ENCODE measurements around the gene RBKS. TPM values are rescaled to one million over a fixed set of nuclear protein-coding genes. Genes with fewer than 3 reads are reported as not detected.
A peak's percentile ranks its signal among the peaks of the same experiment; 100 is the strongest.
"Not testable (repeated sequence)": the region's sequence is repeated elsewhere in the genome, so short reads cannot be mapped to it uniquely, and the experiment has no call there.

Gene RBKS
- total and polyA plus RNA-seq, 2 of the 13 experiments (the other 11 are each of a cell fraction or from before 2014, with no cell fraction given): 7.7 to 8.3 TPM

- no peak for TF ChIP-seq ZNF362 (CRISPR knock-in tag; IDR thresholded peaks at IDR 0.05; ENCODE audit: borderline replicate concordance)
- no peak for TF ChIP-seq PLSCR1 (CRISPR knock-in tag; IDR thresholded peaks at IDR 0.05; ENCODE audit: borderline replicate concordance)
- 0 out of 2 replicates have a peak, but pooled peaks have one; percentile 29 for TF ChIP-seq ARNT2 (CRISPR knock-in tag; IDR thresholded peaks at IDR 0.05; ENCODE audit: low read depth)
- TF ChIP-seq TEAD3 (CRISPR knock-in tag; optimal IDR thresholded peaks at IDR 0.05; ENCODE audit: borderline replicate concordance): peak; percentile 68
- TF ChIP-seq ZFYVE20 (CRISPR knock-in tag; IDR thresholded peaks at IDR 0.05; ENCODE audit: borderline replicate concordance, low read depth): no peak
- TF ChIP-seq RORA (CRISPR knock-in tag; IDR thresholded peaks at IDR 0.05): no peak
- TF ChIP-seq NFKBIZ (CRISPR knock-in tag; IDR thresholded peaks at IDR 0.05): no peak
- no peak for TF ChIP-seq CREB3 (CRISPR knock-in tag; IDR thresholded peaks at IDR 0.05)
- TF ChIP-seq NR2F1 (CRISPR knock-in tag; IDR thresholded peaks at IDR 0.05): no peak
- no peak for TF ChIP-seq ZFP62 (CRISPR knock-in tag; IDR thresholded peaks at IDR 0.05)
- no peak for TF ChIP-seq TBX3 (IDR thresholded peaks at IDR 0.05; ENCODE audit: borderline replicate concordance)
- TF ChIP-seq ZNF30 (CRISPR knock-in tag; IDR thresholded peaks at IDR 0.05): no peak
- no peak for TF ChIP-seq ZMYM3 (CRISPR knock-in tag; IDR thresholded peaks at IDR 0.05)
- 0 out of 2 replicates have a peak, but pooled peaks have one; percentile 20 for TF ChIP-seq NR2C2 (CRISPR knock-in tag; IDR thresholded peaks at IDR 0.05; ENCODE audit: borderline replicate concordance)
- TF ChIP-seq POLR2A (IDR thresholded peaks at IDR 0.05; ENCODE audit: insufficient read depth in 1 of 2, low read depth in 2 of 2, low read length in 2 of 2): peak; percentile 17 to 56; a peak in 2 of 4 replicates
- no peak for TF ChIP-seq RBAK (CRISPR knock-in tag; IDR thresholded peaks at IDR 0.05)
Measured at GRCh38 chr2:27765621-27766286, 124.4 kb downstream of the RBKS start (continued).

- H4K20me1 ChIP-seq (ENCODE audit: insufficient read depth, low read length); intact Hi-C loops (cut with micrococcal nuclease; ENCODE audit: unreplicated experiment); H3K9ac ChIP-seq (ENCODE audit: insufficient read depth, low read depth, low read length); in situ Hi-C loops (cut with HindIII; ENCODE audit: extremely low pct_ligation_motif_present, low pct_unique_long_range_greater_than_20kb); H3K4me2 ChIP-seq (ENCODE audit: low read depth, low read length); H2AFZ ChIP-seq (ENCODE audit: low read length); H3K79me2 ChIP-seq (ENCODE audit: insufficient read depth, low read length); H3K4me3 ChIP-seq (replicated peaks in 1 of 3; ENCODE audit: insufficient read depth in 1 of 3, low read depth in 2 of 3, low read length in 3 of 3); H3K27me3 ChIP-seq (ENCODE audit: control insufficient read depth in 1 of 2, insufficient read depth in 2 of 2, low read length in 2 of 2); ATAC-seq; H3K36me3 ChIP-seq (replicated peaks in 1 of 2; ENCODE audit: control insufficient read depth in 1 of 2, insufficient read depth in 2 of 2, low read length in 2 of 2); CTCF ChIA-PET (ENCODE audit: low intra/inter-chr PET ratio, low total read pairs); FAIRE-seq; DNase-seq (ENCODE audit: low spot score); H3K9me3 ChIP-seq (ENCODE audit: low read length); BruUV-seq (replicated peaks); H3K27ac ChIP-seq (ENCODE audit: extremely low read length, insufficient read depth, low read length): not testable (repeated sequence)
- POLR2A ChIA-PET: interaction anchor here (1.2 to 16.2 kb wide), 4 partner anchors 8 to 38 kb away, joined by 3 to 248 read pairs (median 24); no protein-coding TSS in a partner anchor
- H3K4me1 ChIP-seq (ENCODE audit: insufficient read depth, low read length): peaks cover 63% of the 10 kb centered on the region
- 94% methylated on average over 3 of the region's 3 CpGs for WGBS (ENCODE audit: low lambda C conversion rate)
Measured at GRCh38 chr2:27764526-27764925, 125.7 kb downstream of the RBKS start.

Measured in HepG2 (cell line).